Measurements from ENCODE around the gene ODAD4. TPM values are rescaled to one million over a fixed set of nuclear protein-coding genes. Genes with fewer than 3 reads are reported as not detected.

ODAD4 gene
- total and polyA plus RNA-seq, 2 of the 8 experiments (the other 6 are each of a cell fraction or from before 2014, with no cell fraction given) = 0.48 to 1.3 TPM

DNA sequence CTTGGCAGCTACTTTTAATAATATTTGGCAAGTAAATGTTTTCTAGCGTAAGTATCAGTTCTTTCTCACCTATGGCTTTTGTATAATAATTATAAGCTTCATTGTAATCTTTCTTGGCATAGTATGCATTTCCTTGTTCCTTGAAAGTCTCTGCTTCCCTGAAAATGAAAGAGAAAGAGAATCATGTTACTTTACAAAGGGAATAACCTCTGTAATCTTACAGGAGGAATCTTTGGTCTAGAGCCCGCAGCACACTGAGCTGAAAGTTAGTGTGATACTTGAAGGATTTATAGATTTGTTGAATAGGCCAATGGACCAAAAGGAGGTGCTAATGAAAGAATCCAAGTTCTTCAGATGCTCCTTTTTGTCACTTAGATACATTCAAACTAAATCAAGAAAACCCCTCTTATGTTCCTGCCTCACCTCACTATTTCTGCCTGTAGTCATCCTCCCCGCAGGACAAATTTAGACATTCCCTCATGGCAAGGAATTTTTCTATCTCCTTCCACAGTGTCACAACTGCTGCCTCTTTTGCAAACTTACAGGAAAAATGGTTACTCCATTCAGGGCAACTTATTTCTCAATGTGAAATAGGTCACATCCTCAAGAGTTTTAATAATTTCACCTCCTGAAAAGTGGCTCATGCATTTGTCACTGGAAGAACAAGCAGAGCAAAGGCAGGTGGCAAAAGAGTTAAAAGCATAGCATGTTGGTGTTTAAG, 70.2 kb downstream of the ODAD4 start (continued):
- TF ChIP-seq, protein P1, sequence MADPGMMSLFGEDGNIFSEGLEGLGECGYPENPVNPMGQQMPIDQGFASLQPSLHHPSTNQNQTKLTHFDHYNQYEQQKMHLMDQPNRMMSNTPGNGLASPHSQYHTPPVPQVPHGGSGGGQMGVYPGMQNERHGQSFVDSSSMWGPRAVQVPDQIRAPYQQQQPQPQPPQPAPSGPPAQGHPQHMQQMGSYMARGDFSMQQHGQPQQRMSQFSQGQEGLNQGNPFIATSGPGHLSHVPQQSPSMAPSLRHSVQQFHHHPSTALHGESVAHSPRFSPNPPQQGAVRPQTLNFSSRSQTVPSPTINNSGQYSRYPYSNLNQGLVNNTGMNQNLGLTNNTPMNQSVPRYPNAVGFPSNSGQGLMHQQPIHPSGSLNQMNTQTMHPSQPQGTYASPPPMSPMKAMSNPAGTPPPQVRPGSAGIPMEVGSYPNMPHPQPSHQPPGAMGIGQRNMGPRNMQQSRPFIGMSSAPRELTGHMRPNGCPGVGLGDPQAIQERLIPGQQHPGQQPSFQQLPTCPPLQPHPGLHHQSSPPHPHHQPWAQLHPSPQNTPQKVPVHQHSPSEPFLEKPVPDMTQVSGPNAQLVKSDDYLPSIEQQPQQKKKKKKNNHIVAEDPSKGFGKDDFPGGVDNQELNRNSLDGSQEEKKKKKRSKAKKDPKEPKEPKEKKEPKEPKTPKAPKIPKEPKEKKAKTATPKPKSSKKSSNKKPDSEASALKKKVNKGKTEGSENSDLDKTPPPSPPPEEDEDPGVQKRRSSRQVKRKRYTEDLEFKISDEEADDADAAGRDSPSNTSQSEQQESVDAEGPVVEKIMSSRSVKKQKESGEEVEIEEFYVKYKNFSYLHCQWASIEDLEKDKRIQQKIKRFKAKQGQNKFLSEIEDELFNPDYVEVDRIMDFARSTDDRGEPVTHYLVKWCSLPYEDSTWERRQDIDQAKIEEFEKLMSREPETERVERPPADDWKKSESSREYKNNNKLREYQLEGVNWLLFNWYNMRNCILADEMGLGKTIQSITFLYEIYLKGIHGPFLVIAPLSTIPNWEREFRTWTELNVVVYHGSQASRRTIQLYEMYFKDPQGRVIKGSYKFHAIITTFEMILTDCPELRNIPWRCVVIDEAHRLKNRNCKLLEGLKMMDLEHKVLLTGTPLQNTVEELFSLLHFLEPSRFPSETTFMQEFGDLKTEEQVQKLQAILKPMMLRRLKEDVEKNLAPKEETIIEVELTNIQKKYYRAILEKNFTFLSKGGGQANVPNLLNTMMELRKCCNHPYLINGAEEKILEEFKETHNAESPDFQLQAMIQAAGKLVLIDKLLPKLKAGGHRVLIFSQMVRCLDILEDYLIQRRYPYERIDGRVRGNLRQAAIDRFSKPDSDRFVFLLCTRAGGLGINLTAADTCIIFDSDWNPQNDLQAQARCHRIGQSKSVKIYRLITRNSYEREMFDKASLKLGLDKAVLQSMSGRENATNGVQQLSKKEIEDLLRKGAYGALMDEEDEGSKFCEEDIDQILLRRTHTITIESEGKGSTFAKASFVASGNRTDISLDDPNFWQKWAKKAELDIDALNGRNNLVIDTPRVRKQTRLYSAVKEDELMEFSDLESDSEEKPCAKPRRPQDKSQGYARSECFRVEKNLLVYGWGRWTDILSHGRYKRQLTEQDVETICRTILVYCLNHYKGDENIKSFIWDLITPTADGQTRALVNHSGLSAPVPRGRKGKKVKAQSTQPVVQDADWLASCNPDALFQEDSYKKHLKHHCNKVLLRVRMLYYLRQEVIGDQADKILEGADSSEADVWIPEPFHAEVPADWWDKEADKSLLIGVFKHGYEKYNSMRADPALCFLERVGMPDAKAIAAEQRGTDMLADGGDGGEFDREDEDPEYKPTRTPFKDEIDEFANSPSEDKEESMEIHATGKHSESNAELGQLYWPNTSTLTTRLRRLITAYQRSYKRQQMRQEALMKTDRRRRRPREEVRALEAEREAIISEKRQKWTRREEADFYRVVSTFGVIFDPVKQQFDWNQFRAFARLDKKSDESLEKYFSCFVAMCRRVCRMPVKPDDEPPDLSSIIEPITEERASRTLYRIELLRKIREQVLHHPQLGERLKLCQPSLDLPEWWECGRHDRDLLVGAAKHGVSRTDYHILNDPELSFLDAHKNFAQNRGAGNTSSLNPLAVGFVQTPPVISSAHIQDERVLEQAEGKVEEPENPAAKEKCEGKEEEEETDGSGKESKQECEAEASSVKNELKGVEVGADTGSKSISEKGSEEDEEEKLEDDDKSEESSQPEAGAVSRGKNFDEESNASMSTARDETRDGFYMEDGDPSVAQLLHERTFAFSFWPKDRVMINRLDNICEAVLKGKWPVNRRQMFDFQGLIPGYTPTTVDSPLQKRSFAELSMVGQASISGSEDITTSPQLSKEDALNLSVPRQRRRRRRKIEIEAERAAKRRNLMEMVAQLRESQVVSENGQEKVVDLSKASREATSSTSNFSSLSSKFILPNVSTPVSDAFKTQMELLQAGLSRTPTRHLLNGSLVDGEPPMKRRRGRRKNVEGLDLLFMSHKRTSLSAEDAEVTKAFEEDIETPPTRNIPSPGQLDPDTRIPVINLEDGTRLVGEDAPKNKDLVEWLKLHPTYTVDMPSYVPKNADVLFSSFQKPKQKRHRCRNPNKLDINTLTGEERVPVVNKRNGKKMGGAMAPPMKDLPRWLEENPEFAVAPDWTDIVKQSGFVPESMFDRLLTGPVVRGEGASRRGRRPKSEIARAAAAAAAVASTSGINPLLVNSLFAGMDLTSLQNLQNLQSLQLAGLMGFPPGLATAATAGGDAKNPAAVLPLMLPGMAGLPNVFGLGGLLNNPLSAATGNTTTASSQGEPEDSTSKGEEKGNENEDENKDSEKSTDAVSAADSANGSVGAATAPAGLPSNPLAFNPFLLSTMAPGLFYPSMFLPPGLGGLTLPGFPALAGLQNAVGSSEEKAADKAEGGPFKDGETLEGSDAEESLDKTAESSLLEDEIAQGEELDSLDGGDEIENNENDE (IDR thresholded peaks at IDR 0.05; ENCODE audit: insufficient replicate concordance, low read length) = no peak
- no peak for TF ChIP-seq TAF1 (IDR thresholded peaks at IDR 0.05; ENCODE audit: low read depth, low read length)

Measured in H1 (cell line).